Nephron (organoid): ENCODE results near the gene RPLP1.

Source experiments
- H3K27ac Mint-ChIP-seq, 3 experiments: 2 replicates each; pipeline ENCODE4 v1.8.0; 2020; ENCODE audit warnings: mixed read lengths in 3 of 3, mild to moderate bottlenecking in 2 of 3, moderate library complexity in 1 of 3
- H3K27me3 Mint-ChIP-seq: 2 replicates; pipeline ENCODE4 v1.8.0; 2021; ENCODE audit warnings: low read depth, mild to moderate bottlenecking, moderate library complexity, mixed read lengths
- H3K36me3 Mint-ChIP-seq: 2 replicates; pipeline ENCODE4 v1.8.0; 2020; ENCODE audit warnings: low read depth, mixed read lengths
- H3K4me1 Mint-ChIP-seq: 2 replicates; pipeline ENCODE4 v1.8.0; 2020; ENCODE audit warnings: mixed read lengths
- H3K4me3 Mint-ChIP-seq, 3 experiments: 2 replicates each; pipeline ENCODE4 v1.8.0; 2020; ENCODE audit warnings: mild to moderate bottlenecking in 3 of 3, mixed read lengths in 3 of 3, moderate library complexity in 2 of 3
- H3K9me3 Mint-ChIP-seq: 2 replicates; pipeline ENCODE4 v1.8.0; 2020; ENCODE audit warnings: mixed read lengths
- TF ChIP-seq, protein P1 (sequence below), 3 experiments: fragments of 200-600 bp; sonication (generic); IDR thresholded peaks; one replicate each; pipeline ENCODE4 v1.5.0; 2021; ENCODE audit warnings: antibody characterized with exemption in 3 of 3; ENCODE audit not compliant: unreplicated experiment in 3 of 3

Gene RPLP1

DNA sequence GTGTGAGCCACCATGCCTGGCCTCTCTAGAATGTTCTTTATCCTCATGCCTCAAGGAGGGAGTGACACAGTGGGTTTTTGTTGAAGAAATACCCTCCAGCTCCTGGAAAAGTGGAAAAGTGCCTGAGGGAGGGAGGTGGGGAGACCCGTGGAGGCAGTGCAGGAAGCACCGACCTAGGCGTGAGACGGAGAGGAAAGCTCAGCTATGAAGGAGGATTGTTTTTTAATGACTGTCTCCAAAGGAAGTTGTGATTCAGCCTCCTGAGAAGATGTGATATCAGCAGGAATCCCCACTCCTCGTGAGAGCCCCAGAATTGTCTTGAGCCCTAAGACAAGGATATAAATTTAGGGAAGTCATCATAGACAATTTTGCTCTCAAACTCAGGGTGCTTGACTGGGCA, 21.7 kb downstream of the RPLP1 start:
- Mint-ChIP-seq H3K4me3 (no peak overlapping the region), H3K27me3 (peaks cover 23% of the 10 kb centered on the region), H3K27ac (no peak overlapping the region), H3K9me3 (peaks cover under 1% of the 10 kb centered on the region), H3K36me3 (no peaks in the 10 kb centered on the region), H3K4me1 (peaks cover 5% of the 10 kb centered on the region)
- TF ChIP-seq, protein P1, sequence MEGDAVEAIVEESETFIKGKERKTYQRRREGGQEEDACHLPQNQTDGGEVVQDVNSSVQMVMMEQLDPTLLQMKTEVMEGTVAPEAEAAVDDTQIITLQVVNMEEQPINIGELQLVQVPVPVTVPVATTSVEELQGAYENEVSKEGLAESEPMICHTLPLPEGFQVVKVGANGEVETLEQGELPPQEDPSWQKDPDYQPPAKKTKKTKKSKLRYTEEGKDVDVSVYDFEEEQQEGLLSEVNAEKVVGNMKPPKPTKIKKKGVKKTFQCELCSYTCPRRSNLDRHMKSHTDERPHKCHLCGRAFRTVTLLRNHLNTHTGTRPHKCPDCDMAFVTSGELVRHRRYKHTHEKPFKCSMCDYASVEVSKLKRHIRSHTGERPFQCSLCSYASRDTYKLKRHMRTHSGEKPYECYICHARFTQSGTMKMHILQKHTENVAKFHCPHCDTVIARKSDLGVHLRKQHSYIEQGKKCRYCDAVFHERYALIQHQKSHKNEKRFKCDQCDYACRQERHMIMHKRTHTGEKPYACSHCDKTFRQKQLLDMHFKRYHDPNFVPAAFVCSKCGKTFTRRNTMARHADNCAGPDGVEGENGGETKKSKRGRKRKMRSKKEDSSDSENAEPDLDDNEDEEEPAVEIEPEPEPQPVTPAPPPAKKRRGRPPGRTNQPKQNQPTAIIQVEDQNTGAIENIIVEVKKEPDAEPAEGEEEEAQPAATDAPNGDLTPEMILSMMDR (IDR thresholded peaks at IDR 0.05; ENCODE audit: unreplicated experiment in 3 of 3), result no peak

DNA sequence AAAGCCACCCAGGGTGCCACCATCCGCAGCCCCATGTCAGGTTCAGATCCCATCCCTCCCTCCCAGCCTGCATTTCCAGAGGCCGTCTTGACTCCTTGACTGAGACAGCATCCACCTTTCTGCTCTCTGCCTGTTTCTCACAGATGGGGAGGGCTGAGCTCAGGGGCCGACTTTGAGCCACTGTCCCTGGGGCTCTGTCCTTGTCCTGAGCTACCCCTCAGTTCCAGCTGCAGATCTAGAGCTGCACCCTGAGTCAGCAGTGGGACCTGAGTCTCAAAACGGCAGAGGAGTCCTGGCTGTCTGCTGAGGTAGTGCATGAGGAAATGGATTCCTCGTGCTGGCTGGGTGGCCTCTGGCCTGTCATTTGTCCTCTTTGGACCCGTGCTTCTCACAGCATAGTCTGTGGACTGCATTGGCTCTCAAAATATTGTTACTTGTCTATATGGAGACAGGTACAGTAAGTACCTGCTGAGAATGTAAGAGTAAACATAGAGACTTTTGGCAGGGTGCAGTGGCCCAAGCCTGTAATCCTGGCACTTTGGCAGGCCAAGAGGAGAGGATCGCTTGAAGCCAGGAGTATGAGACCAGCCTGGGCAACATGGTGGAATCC, 22.3 kb downstream of the RPLP1 start:
- Mint-ChIP-seq H3K36me3 (peaks cover 5% of the 10 kb centered on the region), H3K4me1 (peaks cover 5% of the 10 kb centered on the region), H3K27ac (no peak overlapping the region)

DNA sequence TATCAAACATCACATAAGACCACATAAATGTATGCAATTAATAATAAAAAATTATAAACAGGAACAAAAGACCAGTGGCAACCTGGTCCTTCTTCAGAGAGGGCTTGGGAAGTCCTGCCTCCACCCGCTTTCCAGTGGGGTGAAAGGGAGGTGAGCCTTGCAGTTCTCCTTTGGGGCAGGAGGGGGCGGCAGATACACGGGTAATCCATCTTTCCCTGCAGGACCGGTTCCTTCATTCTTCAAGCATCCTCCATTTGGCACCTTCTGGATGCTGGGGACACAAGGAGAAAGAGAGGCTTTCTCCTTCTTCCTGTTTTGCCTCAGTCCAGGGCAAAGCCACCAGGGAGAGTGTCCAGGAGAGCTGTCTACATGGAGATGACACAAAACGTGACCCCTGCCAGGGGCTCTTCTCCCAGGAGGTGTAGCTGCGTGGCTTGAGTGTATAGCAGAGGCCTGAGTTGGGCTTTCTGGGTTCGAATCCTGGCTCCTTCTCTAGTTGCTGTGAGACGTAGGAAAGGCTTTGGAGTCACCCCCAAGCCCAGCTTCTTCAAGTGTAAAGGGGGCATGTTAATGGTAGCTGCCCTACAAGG, 23.2 kb downstream of the RPLP1 start:
- Mint-ChIP-seq H3K27ac (no peak overlapping the region), H3K9me3 (peaks cover 7% of the 10 kb centered on the region), H3K4me3 (no peak overlapping the region), H3K27me3 (peaks cover 29% of the 10 kb centered on the region), H3K36me3 (peaks cover 5% of the 10 kb centered on the region), H3K4me1 (peaks cover 5% of the 10 kb centered on the region)
- TF ChIP-seq, protein P1 (IDR thresholded peaks at IDR 0.05; ENCODE audit: unreplicated experiment in 3 of 3), result peak; percentile 97 to 98 (median 97)

More for the DNA sequence above, 22.3 kb downstream of the RPLP1 start:
- TF ChIP-seq, protein P1 (IDR thresholded peaks at IDR 0.05; ENCODE audit: unreplicated experiment in 3 of 3), result peak in 1 of 3 experiments; percentile 7
- Mint-ChIP-seq H3K4me3 (no peak overlapping the region), H3K9me3 (peaks cover 4% of the 10 kb centered on the region), H3K27me3 (peaks cover 24% of the 10 kb centered on the region)

DNA sequence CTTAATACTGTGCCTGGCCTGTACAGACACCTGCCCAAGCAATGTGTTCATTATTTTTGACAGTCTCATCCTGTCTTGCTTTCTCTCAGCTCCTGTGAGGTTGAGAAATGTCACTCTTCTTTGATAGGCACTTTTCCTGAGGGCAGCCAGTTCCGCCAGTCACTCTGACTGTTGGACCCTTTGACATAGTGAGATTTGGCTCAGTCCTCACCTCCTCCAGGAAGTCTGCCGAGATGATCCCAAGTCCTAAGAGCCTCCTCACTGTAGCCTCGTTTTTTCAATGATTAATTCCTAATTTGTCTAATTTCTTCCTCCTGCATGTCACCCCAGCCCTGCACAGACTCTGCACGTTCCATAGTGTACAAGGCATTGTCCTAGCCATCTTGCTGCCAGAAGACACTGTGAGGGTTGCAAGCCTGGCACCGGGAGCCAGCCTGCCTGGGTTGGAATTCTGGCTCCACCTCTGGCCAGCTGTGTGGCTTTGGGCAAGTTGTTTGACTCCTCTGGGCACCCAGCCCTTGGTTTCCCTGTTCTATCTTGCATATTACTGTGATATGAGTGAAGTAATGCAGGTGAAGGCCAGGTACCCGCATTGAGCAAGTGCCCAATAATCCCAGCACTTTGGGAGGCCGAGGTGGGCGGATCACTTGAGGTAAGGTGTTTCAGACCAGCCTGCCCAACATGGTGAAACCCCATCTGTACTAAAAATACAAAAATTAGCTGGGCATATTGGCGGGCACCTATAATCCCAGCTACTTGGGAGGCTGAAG, 24.3 kb downstream of the RPLP1 start:
- H3K36me3 Mint-ChIP-seq, result peaks cover 5% of the 10 kb centered on the region
- no peak overlapping the region for H3K27ac Mint-ChIP-seq
- peaks cover 5% of the 10 kb centered on the region for H3K4me1 Mint-ChIP-seq
- H3K9me3 Mint-ChIP-seq, result peaks cover 7% of the 10 kb centered on the region
- no peak overlapping the region for H3K4me3 Mint-ChIP-seq
- TF ChIP-seq, protein P1 (IDR thresholded peaks at IDR 0.05; ENCODE audit: unreplicated experiment in 3 of 3), result no peak
- H3K27me3 Mint-ChIP-seq, result peaks cover 34% of the 10 kb centered on the region

DNA sequence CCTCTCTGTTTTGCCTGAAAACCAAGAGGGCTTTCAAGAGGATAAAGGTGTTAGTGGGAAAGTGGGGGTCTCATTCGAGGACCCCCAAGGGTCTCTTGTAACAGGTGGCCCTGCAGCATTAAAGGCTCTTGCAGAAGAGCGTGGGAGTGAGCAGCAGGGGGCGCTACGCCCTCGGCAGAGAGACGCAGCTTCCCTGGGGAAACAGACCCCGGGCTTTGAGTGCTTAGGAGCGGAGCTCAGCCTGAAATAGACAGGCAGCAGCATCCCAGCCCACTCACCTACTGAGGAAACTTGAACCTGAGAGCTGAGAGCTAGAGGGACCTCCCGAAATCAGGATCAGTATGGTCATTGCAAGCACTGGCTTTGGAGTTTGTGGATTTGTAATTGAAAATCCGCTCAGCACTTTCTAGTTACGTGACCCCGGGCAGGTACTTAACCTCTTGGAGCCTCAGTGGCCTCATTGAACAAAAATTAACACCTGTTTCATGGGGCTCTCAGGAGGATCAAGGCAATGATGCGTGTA, 25.7 kb downstream of the RPLP1 start:
- peaks cover 5% of the 10 kb centered on the region for H3K36me3 Mint-ChIP-seq
- TF ChIP-seq, protein P1 (IDR thresholded peaks at IDR 0.05; ENCODE audit: unreplicated experiment in 3 of 3), result peak; percentile 91 to 95 (median 92)
- H3K4me3 Mint-ChIP-seq, result no peak overlapping the region
- peaks cover 5% of the 10 kb centered on the region for H3K4me1 Mint-ChIP-seq
- peaks cover 7% of the 10 kb centered on the region for H3K9me3 Mint-ChIP-seq
- H3K27ac Mint-ChIP-seq, result no peak overlapping the region
- peaks cover 35% of the 10 kb centered on the region for H3K27me3 Mint-ChIP-seq
